Testis (tissue), 2 donors: ENCODE data around the gene SON.

Experiments
- CTCF ChIP-seq, 3 experiments: fragments of 450-650 bp in 2 of 3; fragments of 200-600 bp in 1 of 3; sonication (generic) in 1 of 3; IDR thresholded peaks; one replicate each; pipeline ENCODE4 v1.5.1; 2016 to 2019; ENCODE audit warnings: antibody characterized with exemption in 3 of 3, mild to moderate bottlenecking in 2 of 3, moderate library complexity in 1 of 3
- POLR2A ChIP-seq: fragments of 450-650 bp; IDR thresholded peaks from one replicate; pipeline ENCODE4 v1.6.1; 2017; ENCODE audit warnings: antibody characterized with exemption, mild to moderate bottlenecking, moderate library complexity

GRCh38 chr21:33543505-33544129 lies 779 bp downstream of the SON start:
- TF ChIP-seq CTCF (IDR thresholded peaks at IDR 0.05) = no peak
- TF ChIP-seq POLR2A = no peak
